Heart right ventricle (tissue), 16 donors: ENCODE results near the gene ARMC8. TPM values are rescaled to one million over a fixed set of nuclear protein-coding genes. Genes with fewer than 3 reads are reported as not detected.

ENCODE experiments used
- ATAC-seq, 8 donors: fragments of 200-7000 bp; cut with Tn5 transposase; one replicate each; pipeline ENCODE4 v1.9.1; 2020; ENCODE audit warnings: mild to moderate bottlenecking in 8 of 8, moderate library complexity in 8 of 8, moderate number of reproducible peaks in 1 of 8
- DNase-seq, 2 donors: peaks; one replicate each; pipeline ENCODE4 v3.0.0-alpha.2; 2020
- H3K27ac ChIP-seq, 10 donors: fragments of 200-600 bp; sonication (generic) in 2 of 10; one replicate each; pipeline versions ENCODE4 v1.5.0 to v1.8.0; 2020 to 2022; ENCODE audit warnings: mild to moderate bottlenecking in 3 of 10
- H3K27me3 ChIP-seq, 7 donors: fragments of 200-600 bp; one replicate each; pipeline ENCODE4 v1.8.0; 2021 to 2022; ENCODE audit warnings: mild to moderate bottlenecking in 2 of 7
- H3K36me3 ChIP-seq, 9 donors: fragments of 200-600 bp; sonication (generic) in 1 of 9; one replicate each; pipeline versions ENCODE4 v1.5.0 to v1.8.0; 2020 to 2022; ENCODE audit warnings: mild to moderate bottlenecking in 2 of 9
- H3K4me1 ChIP-seq, 9 donors: fragments of 200-600 bp; sonication (generic) in 1 of 9; one replicate each; pipeline versions ENCODE4 v1.5.0 to v1.8.0; 2020 to 2022; ENCODE audit warnings: mild to moderate bottlenecking in 4 of 9
- H3K4me3 ChIP-seq, 10 donors: fragments of 200-600 bp; sonication (generic) in 2 of 10; one replicate each; pipeline versions ENCODE4 v1.5.0 to v1.8.0; 2020 to 2022; ENCODE audit warnings: mild to moderate bottlenecking in 7 of 10, moderate library complexity in 2 of 10
- H3K9me3 ChIP-seq, 11 donors: fragments of 200-600 bp in 10 of 11; sonication (generic) in 2 of 11; one replicate each; pipeline versions ENCODE4 v1.5.0 to v1.8.0; 2013 to 2022; ENCODE audit warnings: mild to moderate bottlenecking in 2 of 11, control low read depth in 1 of 11, moderate library complexity in 1 of 11
- WGBS, 2 donors: extraction: QIAGEN DNeasy Blood & Tissue Kit; methylation state at CpG; one replicate each; pipeline ENCODE4 v1.1.7; 2013; ENCODE audit warnings: inconsistent platforms in 1 of 2; 5-methylcytosine and 5-hydroxymethylcytosine counted together
- intact Hi-C, 10 donors: fragments of 100-400 bp; cut with DNase I; formaldehyde crosslinking; loops; one replicate each; pipeline versions ENCODE4 v1.11.1 to v1.14.2; 2022
- polyA plus RNA-seq, 2 donors: library from polyadenylated mRNA; stranded (reverse); fragments of 200-250 nt; gene quantifications; one replicate each; pipeline ENCODE4 v1.2.3, GENCODE V29; 2013
- total RNA-seq, 10 donors: library from RNA; stranded (reverse); fragmentation: NEBNext Ultra II Directional in 3 of 10; extraction: Animal tissue kit (Norgen Biotek cat#: 25700) in 3 of 10; gene quantifications; one replicate each; pipeline versions ENCODE4 v1.2.1 to v1.2.4, GENCODE V29; 2021 to 2023
- TF ChIP-seq, protein P1 (sequence below), 9 donors: fragments of 200-600 bp; sonication (generic) in 2 of 9; IDR thresholded peaks; one replicate each; pipeline versions ENCODE4 v1.5.0 to v1.8.0; 2021 to 2022; ENCODE audit warnings: antibody characterized with exemption in 9 of 9, mild to moderate bottlenecking in 5 of 9, moderate library complexity in 1 of 9
- donor health status: Arrhythmogenic right ventricular cardiomyopathy.
- donor health status: ischemic (EF 13 %, LVEDD 7.1; RV severe dilation, severe dysfunction).
- donor health status: healthy with polysubstance abuse.
- donor health status: DM: no; HTN: yes; CAD: no.
- donor health status: DM: no; HTN: no; CAD: no.
- donor health status: ischemic (EF 25% LVEDD 6.9; RV normal size, moderate dysfunction).
- donor health status: ischemic (EF 25% LVEDD 5.7; RV mildly dilated, moderate dysfunction).
- donor health status: healthy.
- donor health status: DM: yes; HTN: yes; CAD: no.
- donor health status: Ischemic cardiomyopathy.
- donor health status: ischemic (EF 35%, LVEDD 5.7; RV mildly dilated, moderate dysfunction).
- donor health status: nonischemic (EF 11% LVEDD 7.7; RV severe dilation, severe dysfunction).
- donor health status: DM: yes; HTN: yes; CAD: no.
- donor health status: PGD.
- donor health status: ischemic (EF 29% LVEDD 5.4; RV normal size, mild dysfunction).
- donor health status: nonischemic (EF 23%, LVEDD 6.1; RV moderate dilation, normal function).

ARMC8 gene
- total and polyA plus RNA-seq, 12 donors, result 13.8 to 49.3 (median 30.0) TPM

DNA sequence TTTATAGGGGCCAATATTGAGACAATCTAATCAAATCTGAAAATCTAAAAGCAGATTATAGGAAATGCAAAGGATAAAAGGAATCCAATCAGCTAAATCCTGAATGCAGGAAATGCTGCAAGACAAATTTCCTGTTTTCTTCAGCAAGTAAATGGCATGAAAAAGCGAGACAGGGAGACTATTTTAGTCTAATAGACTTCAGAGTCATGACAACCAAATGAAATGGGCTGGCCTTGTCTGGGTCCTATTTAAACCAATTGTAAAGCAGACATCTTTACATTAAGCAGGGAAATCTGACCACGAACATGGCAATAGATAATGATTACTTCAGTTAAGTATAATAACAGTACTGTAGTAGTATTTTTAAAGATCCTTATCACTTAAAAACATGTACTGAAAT is 14.5 kb upstream of the ARMC8 start:
- TF ChIP-seq, protein P1, sequence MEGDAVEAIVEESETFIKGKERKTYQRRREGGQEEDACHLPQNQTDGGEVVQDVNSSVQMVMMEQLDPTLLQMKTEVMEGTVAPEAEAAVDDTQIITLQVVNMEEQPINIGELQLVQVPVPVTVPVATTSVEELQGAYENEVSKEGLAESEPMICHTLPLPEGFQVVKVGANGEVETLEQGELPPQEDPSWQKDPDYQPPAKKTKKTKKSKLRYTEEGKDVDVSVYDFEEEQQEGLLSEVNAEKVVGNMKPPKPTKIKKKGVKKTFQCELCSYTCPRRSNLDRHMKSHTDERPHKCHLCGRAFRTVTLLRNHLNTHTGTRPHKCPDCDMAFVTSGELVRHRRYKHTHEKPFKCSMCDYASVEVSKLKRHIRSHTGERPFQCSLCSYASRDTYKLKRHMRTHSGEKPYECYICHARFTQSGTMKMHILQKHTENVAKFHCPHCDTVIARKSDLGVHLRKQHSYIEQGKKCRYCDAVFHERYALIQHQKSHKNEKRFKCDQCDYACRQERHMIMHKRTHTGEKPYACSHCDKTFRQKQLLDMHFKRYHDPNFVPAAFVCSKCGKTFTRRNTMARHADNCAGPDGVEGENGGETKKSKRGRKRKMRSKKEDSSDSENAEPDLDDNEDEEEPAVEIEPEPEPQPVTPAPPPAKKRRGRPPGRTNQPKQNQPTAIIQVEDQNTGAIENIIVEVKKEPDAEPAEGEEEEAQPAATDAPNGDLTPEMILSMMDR (IDR thresholded peaks at IDR 0.05), result no peak
- Histone ChIP-seq H3K9me3 (no peaks in the 10 kb centered on the region), H3K4me1 (peaks cover 0 to 30% (median 14%) of the 10 kb centered on the region in 9 donors), H3K36me3 (peaks cover 0 to 58% (median 29%) of the 10 kb centered on the region in 9 donors), H3K4me3 (no peak overlapping the region), H3K27ac (no peak overlapping the region), H3K27me3 (no peaks in the 10 kb centered on the region)
- 56 to 61% methylated on average over 2 of the region's 2 CpGs for WGBS, 2 donors
- DNase-seq (no peak), ATAC-seq (no peak)
- intact Hi-C loops, result loop anchor here in 2 of 10 donors (5.0 to 10.0 kb wide), 2 partner anchors 55 to 58 kb away; partner anchors contain the start of gene DZIP1L (in 2 of the 2)

DNA sequence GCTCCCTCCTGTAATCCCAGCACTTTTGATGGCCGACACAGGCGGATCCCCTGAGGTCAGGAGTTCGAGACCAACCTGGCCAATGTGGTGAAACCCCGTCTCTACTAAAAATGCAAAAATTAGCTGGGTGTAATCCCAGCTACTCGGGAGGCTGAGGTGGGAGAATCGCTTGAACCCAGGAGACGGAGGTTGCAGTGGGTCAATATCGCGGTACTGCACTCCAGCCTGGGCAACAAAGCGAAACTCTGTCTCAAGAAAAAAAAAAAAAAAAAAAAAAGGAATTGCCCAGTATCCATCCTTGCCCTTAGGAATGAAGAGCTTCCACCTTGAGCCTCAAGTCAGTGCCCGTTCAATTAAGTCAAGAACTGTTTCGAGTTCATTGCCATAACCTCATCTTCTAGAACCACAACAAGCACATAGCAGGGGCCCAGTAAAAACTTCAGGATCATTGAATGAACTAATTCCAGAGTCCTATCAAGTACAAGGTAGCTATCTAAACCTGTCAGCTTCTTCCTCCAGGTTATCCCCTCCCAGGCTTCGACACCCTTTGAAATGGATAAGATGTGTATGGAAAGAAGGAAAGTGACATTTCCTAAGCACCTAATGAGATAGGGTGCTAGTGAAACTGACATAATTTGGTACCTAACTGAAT is 13.2 kb upstream of the ARMC8 start:
- 70 to 73% methylated on average over 13 of the region's 13 CpGs for WGBS, 2 donors
- intact Hi-C loops, result loop anchor here in 2 of 10 donors (5.0 to 10.0 kb wide), 2 partner anchors 57 to 59 kb away; partner anchors contain the start of gene DZIP1L (in 2 of the 2)
- TF ChIP-seq, protein P1 (IDR thresholded peaks at IDR 0.05), result no peak
- Histone ChIP-seq H3K4me1 (peaks cover 0 to 30% (median 14%) of the 10 kb centered on the region in 9 donors), H3K36me3 (peaks cover 0 to 46% (median 18%) of the 10 kb centered on the region in 9 donors), H3K9me3 (no peaks in the 10 kb centered on the region), H3K4me3 (peak overlapping the region; percentile 51 to 97 (median 73)), H3K27me3 (no peaks in the 10 kb centered on the region), H3K27ac (peak overlapping the region in 9 of 10 donors; percentile 67 to 94 (median 83))
- ATAC-seq, result peak in 4 of 8 donors; percentile 3 to 15 (median 12)
- no peak for DNase-seq

DNA sequence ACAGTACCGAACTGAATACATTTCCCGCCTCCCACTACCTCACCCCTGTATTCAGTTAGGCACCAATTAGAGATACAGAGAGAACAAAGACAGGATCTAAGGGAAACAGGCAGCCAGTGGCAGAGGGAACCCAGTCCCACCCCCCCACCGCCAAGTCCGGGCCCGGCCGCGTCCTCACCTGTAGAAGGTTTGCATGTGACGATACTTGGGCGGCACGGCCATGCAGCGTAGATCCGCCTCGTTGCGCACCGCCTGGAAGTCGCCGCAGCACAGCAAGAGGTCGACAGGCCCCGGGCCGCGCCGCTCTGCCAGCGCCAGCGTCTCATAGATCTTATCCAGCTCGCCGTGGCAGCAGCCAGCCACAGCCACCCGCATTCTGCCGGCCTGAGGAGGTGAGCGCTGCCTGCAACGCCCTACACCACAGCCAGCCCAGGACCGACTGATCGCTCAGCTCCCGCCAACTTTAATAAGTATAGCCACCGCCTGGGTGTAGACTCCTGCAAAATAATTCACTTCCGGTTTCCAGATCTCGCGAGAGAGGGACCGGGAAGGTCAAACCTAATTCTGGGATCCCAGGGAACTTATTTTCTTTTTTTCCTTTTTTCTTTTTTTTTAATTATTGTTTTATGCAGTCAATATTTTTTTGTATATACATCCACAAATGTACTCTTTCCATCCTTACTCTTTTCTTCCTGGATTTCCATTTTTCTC is 12.5 kb upstream of the ARMC8 start, which contains the start of gene DBR1:
TSS of gene DBR1 (minus strand) at position 501 of the 711 bp plus-strand sequence. CDS start at position 375, 126 bp downstream.
- WGBS, 2 donors, result 0% methylated on average over 38 of the region's 38 CpGs
- Histone ChIP-seq H3K27ac (peak within 1 kb of the TSS in 9 of 10 donors; percentile 67 to 94 (median 83)), H3K4me3 (peak within 1 kb of the TSS; percentile 51 to 97 (median 73)), H3K36me3 (peaks cover 0 to 39% (median 14%) of the 10 kb centered on the region in 9 donors), H3K27me3 (no peaks in the 10 kb centered on the region), H3K4me1 (peaks cover 0 to 30% (median 14%) of the 10 kb centered on the region in 9 donors), H3K9me3 (no peaks in the 10 kb centered on the region)
- ATAC-seq (peak; percentile 91 to 97 (median 95)), DNase-seq (peak; percentile 69 to 91)
- intact Hi-C loops, result loop anchor here in 2 of 10 donors (5.0 to 10.0 kb wide), 2 partner anchors 57 to 60 kb away; partner anchors contain the start of gene DZIP1L (in 2 of the 2)
- TF ChIP-seq, protein P1 (IDR thresholded peaks at IDR 0.05), result no peak

DNA sequence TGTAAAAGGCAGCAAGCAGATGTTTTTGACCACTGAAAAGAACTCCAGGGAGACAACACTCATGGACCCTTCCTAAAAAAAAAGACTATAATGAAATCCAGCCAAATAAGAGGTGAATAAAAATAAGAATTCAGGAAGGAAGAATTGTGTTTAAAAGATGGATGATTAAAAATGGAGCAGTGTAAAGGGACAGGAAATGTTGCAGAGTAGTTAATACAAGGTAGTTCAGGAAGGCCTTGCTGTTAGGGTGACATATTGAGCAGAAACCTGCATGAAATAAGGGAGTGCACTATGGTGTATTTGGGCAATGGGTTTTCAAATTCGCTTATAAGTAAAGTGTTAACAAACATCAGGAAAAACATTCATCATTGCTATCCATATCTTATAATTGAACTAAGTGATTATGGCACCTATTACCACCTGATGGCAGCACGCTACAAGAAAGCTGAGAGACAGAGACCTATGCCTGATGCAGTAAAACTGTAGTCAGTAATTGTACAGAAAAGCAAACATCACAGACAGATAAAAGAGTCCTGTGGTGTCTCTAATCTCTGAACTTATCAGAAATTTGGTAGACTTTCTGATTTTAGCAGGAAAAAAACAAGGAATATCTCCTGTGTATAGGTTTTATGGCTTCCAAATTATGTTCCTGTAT is 6.6 kb upstream of the ARMC8 start:
- Histone ChIP-seq H3K9me3 (no peaks in the 10 kb centered on the region), H3K4me3 (no peak overlapping the region), H3K27me3 (peaks cover 0 to 12% (median 0%) of the 10 kb centered on the region in 7 donors), H3K36me3 (no peaks in the 10 kb centered on the region), H3K4me1 (no peaks in the 10 kb centered on the region), H3K27ac (no peak overlapping the region)
- TF ChIP-seq, protein P1 (IDR thresholded peaks at IDR 0.05), result peak in 7 of 9 donors; percentile 13 to 52 (median 43)
- 17 to 19% methylated on average over 2 of the region's 2 CpGs for WGBS, 2 donors
- no peak for DNase-seq
- ATAC-seq, result peak in 1 of 8 donors; percentile 59
- intact Hi-C loops, result no loop called here
